ENCODE results near the gene CORO2A.

DNA sequence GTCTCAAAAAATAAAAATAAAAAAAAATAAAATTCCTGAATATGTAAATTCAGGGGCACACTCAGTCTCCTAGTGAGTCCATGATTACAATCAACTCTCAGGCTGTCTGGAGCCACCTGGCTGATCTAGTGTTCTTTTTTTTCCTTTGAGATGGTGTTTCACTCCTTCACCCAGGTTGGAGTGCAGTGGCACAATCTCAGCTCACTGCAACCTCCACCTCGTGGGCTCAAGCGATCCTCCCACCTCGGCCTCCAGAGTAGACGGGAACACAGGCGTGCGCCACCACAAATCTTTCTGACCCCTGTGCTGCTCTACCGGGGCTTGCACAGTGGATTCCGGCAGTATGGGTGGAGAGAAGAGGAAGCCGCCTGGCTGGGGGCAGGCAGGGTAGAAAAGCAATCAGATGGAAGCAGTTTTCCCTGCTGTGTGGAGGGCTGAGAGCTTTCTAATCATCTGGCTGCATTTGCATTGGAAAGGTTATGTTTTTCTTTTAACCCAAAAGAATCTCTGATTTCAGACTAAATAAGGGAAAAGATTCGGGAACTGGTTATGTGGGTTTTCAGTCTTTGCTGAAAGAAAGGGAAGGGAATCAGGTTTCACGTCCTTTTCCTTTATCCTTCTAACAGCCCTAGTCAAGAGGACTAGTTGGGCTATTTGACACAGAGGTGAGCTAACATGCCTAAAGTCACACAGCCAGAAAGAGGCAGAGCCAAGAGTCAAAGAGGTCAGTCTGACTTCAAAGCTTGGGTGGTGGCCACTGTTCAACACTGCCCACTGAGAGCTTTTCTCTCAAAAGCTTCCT, 26.3 kb upstream of the CORO2A start:
- TF ChIP-seq POLR2A (IDR thresholded peaks at IDR 0.05; ENCODE audit: low read depth, low read length) (no peak), SMC3 (IDR thresholded peaks at IDR 0.05; ENCODE audit: low read depth, low read length) (no peak)
- TF ChIP-seq, protein P1, sequence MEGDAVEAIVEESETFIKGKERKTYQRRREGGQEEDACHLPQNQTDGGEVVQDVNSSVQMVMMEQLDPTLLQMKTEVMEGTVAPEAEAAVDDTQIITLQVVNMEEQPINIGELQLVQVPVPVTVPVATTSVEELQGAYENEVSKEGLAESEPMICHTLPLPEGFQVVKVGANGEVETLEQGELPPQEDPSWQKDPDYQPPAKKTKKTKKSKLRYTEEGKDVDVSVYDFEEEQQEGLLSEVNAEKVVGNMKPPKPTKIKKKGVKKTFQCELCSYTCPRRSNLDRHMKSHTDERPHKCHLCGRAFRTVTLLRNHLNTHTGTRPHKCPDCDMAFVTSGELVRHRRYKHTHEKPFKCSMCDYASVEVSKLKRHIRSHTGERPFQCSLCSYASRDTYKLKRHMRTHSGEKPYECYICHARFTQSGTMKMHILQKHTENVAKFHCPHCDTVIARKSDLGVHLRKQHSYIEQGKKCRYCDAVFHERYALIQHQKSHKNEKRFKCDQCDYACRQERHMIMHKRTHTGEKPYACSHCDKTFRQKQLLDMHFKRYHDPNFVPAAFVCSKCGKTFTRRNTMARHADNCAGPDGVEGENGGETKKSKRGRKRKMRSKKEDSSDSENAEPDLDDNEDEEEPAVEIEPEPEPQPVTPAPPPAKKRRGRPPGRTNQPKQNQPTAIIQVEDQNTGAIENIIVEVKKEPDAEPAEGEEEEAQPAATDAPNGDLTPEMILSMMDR (conservative IDR thresholded peaks at IDR 0.05; ENCODE audit: low read depth, low read length), result no peak
- TF ChIP-seq, protein P2, sequence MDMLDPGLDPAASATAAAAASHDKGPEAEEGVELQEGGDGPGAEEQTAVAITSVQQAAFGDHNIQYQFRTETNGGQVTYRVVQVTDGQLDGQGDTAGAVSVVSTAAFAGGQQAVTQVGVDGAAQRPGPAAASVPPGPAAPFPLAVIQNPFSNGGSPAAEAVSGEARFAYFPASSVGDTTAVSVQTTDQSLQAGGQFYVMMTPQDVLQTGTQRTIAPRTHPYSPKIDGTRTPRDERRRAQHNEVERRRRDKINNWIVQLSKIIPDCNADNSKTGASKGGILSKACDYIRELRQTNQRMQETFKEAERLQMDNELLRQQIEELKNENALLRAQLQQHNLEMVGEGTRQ (IDR thresholded peaks at IDR 0.05; ENCODE audit: low read depth, low read length), result no peak

Measured in IMR-90 (cell line).